Astrocyte of the spinal cord (primary cell): Measurements from ENCODE around the gene GPR137.

Experiments
- DNase-seq: peaks from one replicate; pipeline ENCODE4 v3.0.0; 2011; ENCODE audit warnings: low read depth, low spot score
- H3K4me3 ChIP-seq: 2 replicates; pipeline ENCODE4 v1.5.1; 2011; ENCODE audit warnings: low read depth, mild to moderate bottlenecking, low read length, moderate library complexity
- in situ Hi-C: cut with HindIII; loops from 2 replicates; pipeline ENCODE4 v1.10.0; 2017; ENCODE audit warnings: low sequenced_read_pairs
- TF ChIP-seq, protein P1 (sequence below): IDR thresholded peaks from 2 replicates; pipeline ENCODE4 v1.5.1; 2012; ENCODE audit warnings: low read depth, mild to moderate bottlenecking, low read length, inconsistent platforms

The GPR137 gene

DNA sequence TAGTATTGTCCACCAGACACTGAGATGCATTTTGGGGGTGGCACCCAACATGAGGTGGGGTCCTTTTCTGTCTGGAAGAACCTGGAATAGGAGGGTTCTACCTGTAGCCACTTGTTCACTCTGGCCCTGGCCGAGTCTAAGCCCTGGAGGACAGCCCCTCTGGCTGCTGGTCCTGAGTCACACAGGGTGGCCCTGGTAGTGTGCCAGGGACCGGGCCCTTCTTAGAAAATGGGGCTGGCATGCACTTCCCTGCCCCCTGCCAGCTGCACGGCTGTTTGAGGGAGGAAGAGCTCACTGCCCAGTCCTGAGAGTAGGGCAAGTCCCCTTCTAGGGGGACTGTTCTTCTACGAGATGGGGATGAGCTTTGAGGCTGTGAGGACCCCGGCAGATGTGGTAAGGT is 32.2 kb upstream of the GPR137 start:
- H3K4me3 ChIP-seq: no peak overlapping the region
- TF ChIP-seq, protein P1, sequence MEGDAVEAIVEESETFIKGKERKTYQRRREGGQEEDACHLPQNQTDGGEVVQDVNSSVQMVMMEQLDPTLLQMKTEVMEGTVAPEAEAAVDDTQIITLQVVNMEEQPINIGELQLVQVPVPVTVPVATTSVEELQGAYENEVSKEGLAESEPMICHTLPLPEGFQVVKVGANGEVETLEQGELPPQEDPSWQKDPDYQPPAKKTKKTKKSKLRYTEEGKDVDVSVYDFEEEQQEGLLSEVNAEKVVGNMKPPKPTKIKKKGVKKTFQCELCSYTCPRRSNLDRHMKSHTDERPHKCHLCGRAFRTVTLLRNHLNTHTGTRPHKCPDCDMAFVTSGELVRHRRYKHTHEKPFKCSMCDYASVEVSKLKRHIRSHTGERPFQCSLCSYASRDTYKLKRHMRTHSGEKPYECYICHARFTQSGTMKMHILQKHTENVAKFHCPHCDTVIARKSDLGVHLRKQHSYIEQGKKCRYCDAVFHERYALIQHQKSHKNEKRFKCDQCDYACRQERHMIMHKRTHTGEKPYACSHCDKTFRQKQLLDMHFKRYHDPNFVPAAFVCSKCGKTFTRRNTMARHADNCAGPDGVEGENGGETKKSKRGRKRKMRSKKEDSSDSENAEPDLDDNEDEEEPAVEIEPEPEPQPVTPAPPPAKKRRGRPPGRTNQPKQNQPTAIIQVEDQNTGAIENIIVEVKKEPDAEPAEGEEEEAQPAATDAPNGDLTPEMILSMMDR: no peak
- DNase-seq: no peak
- in situ Hi-C loops: no loop called here

DNA sequence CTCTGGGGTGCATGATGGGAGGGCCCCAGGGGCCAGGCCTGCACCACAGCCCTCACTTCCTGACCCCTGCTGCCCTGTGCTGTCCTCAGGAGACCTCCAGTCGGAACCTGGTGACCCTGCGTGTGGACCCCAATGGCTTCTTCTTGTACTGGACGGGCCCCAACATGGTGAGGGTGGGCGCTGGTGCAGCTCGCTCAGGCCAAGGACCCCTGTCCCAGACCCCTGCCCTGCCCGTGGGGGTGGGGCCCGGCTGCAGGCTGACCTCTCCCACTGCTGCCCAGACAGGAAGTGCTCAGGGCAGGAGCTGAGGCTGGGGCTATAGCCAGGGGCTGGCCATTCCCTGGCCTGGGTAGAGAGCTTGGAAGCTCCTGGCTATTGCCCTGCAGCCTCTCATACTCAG is 31.3 kb upstream of the GPR137 start:
- in situ Hi-C loops: no loop called here

DNA sequence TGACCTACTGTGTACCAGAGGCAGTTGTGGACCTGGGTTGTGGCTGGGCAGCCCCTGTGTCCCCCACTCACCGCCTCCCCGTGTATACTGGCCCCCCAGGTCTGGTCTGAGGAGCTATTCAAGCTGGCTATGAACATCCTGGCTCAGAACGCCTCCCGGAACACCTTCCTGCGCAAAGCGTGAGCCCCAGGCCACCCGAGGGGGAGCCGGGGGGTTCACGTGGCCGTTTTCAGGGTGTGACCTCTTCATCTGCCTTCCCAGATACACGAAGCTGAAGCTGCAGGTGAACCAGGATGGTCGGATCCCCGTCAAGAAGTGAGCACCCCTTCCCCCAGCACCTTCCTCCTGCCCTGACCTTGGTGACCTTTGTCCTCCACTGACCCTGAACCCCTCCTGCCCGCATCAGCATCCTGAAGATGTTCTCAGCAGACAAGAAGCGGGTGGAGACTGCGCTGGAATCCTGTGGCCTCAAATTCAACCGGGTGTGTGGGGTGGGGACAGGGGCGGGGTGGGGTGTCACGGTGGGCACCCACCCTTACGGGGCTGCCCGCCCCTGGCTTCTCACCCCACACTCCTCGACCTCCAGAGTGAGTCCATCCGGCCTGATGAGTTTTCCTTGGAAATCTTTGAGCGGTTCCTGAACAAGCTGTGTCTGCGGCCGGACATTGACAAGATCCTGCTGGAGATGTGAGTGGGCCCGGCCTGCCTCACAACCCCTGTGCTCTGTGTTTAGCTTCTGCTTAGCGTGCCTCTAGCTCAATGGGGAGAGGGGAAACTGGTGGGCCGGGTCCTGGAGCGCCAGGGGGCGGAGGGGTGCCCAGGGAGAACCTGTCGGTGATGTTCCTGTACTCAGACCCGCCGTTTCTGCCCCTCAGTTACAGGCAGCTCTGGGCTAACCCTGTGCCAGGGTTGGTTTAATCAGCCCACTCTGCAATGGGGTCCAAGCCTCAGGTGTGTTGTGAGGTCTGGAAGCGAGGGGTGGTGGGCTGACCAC is 30.2 kb upstream of the GPR137 start:
- H3K4me3 ChIP-seq: no peak overlapping the region
- DNase-seq: no peak
- in situ Hi-C loops: no loop called here
- TF ChIP-seq, protein P1: no peak

More for the DNA sequence above, 31.3 kb upstream of the GPR137 start:
- DNase-seq: no peak
- TF ChIP-seq, protein P1: no peak
- no peak overlapping the region for H3K4me3 ChIP-seq

DNA sequence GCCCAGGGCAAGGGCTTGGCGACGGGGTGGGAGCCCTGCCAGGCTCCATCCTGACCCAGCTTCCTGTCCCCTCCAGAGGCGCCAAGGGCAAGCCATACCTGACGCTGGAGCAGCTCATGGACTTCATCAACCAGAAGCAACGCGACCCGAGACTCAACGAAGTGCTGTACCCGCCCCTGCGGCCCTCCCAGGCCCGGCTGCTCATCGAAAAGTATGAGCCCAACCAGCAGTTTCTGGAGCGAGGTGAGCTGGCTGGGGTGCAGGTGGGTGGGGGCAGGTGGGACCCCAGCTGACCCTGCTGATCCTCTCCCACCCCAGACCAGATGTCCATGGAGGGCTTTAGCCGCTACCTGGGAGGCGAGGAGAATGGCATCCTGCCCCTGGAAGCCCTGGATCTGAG is 29.3 kb upstream of the GPR137 start:
- TF ChIP-seq, protein P1: no peak
- no peak overlapping the region for H3K4me3 ChIP-seq
- in situ Hi-C loops: no loop called here
- no peak for DNase-seq

DNA sequence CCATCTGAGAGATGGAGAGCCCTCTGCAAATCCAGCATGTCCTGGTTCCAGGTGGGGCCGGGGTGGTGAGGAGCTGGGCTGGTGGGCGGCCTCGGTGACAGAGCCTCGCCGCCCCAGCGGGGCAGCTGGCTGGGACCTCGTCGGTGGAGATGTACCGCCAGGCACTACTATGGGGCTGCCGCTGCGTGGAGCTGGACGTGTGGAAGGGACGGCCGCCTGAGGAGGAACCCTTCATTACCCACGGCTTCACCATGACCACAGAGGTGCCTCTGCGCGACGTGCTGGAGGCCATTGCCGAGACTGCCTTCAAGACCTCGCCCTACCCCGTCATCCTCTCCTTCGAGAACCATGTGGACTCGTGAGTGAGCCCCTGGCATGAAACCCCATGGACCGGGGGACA is 27.3 kb upstream of the GPR137 start:
- DNase-seq: no peak
- in situ Hi-C loops: no loop called here
- no peak overlapping the region for H3K4me3 ChIP-seq

DNA sequence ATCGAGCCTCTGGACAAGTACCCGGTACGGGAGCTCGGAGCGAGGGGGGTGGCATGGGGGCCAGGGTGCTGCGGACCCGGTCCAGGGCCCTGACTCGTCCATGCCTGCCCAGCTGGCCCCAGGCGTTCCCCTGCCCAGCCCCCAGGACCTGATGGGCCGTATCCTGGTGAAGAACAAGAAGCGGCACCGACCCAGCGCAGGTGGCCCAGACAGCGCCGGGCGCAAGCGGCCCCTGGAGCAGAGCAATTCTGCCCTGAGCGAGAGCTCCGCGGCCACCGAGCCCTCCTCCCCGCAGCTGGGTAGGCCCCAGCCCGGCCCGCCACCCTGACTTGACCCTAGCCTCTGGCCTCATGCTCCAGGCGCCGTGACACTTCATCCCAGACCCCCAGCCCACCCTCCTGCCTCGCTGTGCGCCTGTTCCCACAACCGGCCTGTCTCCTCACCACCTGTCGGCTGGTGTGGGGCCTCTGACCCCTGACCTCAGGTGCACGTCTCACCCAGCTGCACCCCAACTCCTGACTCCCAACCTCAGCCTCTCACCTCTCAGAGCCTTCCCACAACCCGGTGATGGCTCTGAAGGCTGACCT is 26.6 kb upstream of the GPR137 start:
- no peak overlapping the region for H3K4me3 ChIP-seq
- TF ChIP-seq, protein P1: no peak
- no peak for DNase-seq
- in situ Hi-C loops: no loop called here

More for the DNA sequence above, 27.3 kb upstream of the GPR137 start:
- TF ChIP-seq, protein P1: no peak
